ENCODE results near the gene TEAD2. TPM values are rescaled to one million over a fixed set of nuclear protein-coding genes. Genes with fewer than 3 reads are reported as not detected.

Gene TEAD2
- total RNA-seq, 4 donors from 2014 or later, result 1.3 to 17.6 (median 9.8) TPM

GRCh38 chr19:49295208-49295880, 66.9 kb downstream of the TEAD2 start:
- H3K4me3 ChIP-seq (ENCODE audit: low read depth, poor library complexity, severe bottlenecking), result no peak overlapping the region
- 91 to 92% methylated on average over 8 of the region's 8 CpGs for WGBS, 2 donors
- DNase-seq (ENCODE audit: low spot score in 2 of 2), result no peak
- intact Hi-C loops (cut with DNase I; ENCODE audit: low total_unique reads), result no loop called here
- no peak for TF ChIP-seq CTCF (IDR thresholded peaks at IDR 0.05)
- no peak for TF ChIP-seq POLR2A (IDR thresholded peaks at IDR 0.05)

- H3K4me3 ChIP-seq (ENCODE audit: low read depth, poor library complexity, severe bottlenecking), result no peak overlapping the region
- no peak for TF ChIP-seq POLR2A (IDR thresholded peaks at IDR 0.05)
- no peak for TF ChIP-seq CTCF (IDR thresholded peaks at IDR 0.05)
- intact Hi-C loops (cut with DNase I; ENCODE audit: low total_unique reads), result no loop called here
- 82 to 90% methylated on average over 6 of the region's 6 CpGs for WGBS, 2 donors
- no peak for DNase-seq (ENCODE audit: low spot score in 2 of 2)
Measured at GRCh38 chr19:49294401-49294800, 67.8 kb downstream of the TEAD2 start.

Small RNA genes lying within 50 kb of the gene (microRNA-seq; reads per million reads assigned to microRNA genes)
- 0 reads per million in 2 donors for gene MIR4324 (ENCODE audit: borderline number of aligned reads in 1 of 2, borderline replicate concordance in 2 of 2)

Other genes starting within 250 kb of the TEAD2 start
- 10 to 100 TPM; 53.9 to 62.5 (median 54.7) TPM for gene LIN7B, start 248.0 kb downstream of the TEAD2 start, total RNA-seq
- 10 to 100 TPM in 1 of 4 donors, 1 to 10 TPM in 3; 4.9 to 11.2 (median 8.9) TPM for gene C19orf73, start 243.3 kb downstream of the TEAD2 start, total RNA-seq
- 10 to 100 TPM; 52.3 to 78.1 (median 64.4) TPM for gene PPFIA3, start 242.9 kb downstream of the TEAD2 start, total RNA-seq
- 1 to 10 TPM; 1.1 to 4.0 (median 1.2) TPM for gene HRC, start 207.0 kb downstream of the TEAD2 start, total RNA-seq
- 10 to 100 TPM; 50.7 to 76.2 (median 70.3) TPM for gene TRPM4, start 204.6 kb downstream of the TEAD2 start, total RNA-seq
- 1 to 10 TPM in 1 of 4 donors, under 1 TPM in 2, not detected in 1; 0.55 to 1.2 (median 0.95) TPM for gene SLC6A16, start 37.2 kb downstream of the TEAD2 start, total RNA-seq
- gene CD37, start 27.0 kb downstream of the TEAD2 start, total RNA-seq, result 1 to 10 TPM; 2.6 to 8.5 (median 5.9) TPM
- 1 to 10 TPM in 1 of 4 donors, not detected in 3; 3.0 TPM for gene DKKL1, start 1.5 kb upstream of the TEAD2 start, total RNA-seq
- gene KASH5, start 25.8 kb upstream of the TEAD2 start, total RNA-seq, result not detected
- gene PTH2, start 61.0 kb upstream of the TEAD2 start, total RNA-seq, result not detected
- not detected for gene GFY, start 63.0 kb upstream of the TEAD2 start, total RNA-seq
- gene SLC17A7, start 79.1 kb upstream of the TEAD2 start, total RNA-seq, result 1 to 10 TPM in 2 of 4 donors, under 1 TPM in 2; 0.38 to 1.4 (median 0.97) TPM
- 100 to 1,000 TPM in 3 of 4 donors, 10 to 100 TPM in 1; 79.6 to 144 (median 118) TPM for gene PIH1D1, start 89.4 kb upstream of the TEAD2 start, total RNA-seq
- gene ALDH16A1, start 90.8 kb upstream of the TEAD2 start, total RNA-seq, result 10 to 100 TPM; 26.6 to 47.2 (median 42.6) TPM
- gene FLT3LG, start 111.8 kb upstream of the TEAD2 start, total RNA-seq, result 1 to 10 TPM; 2.8 to 6.0 (median 4.4) TPM
- gene RPL13A, start 125.2 kb upstream of the TEAD2 start, total RNA-seq, result 1,000 to 10,000 TPM; 3,727 to 4,286 (median 3,958) TPM
- 1,000 to 10,000 TPM; 4,267 to 5,958 (median 4,793) TPM for gene RPS11, start 134.0 kb upstream of the TEAD2 start, total RNA-seq
- gene FCGRT, start 150.2 kb upstream of the TEAD2 start, total RNA-seq, result 100 to 1,000 TPM; 130 to 198 (median 146) TPM
- gene RCN3, start 165.6 kb upstream of the TEAD2 start, total RNA-seq, result 10 to 100 TPM in 2 of 4 donors, 1 to 10 TPM in 2; 8.8 to 15.3 (median 10.9) TPM
- gene NOSIP, start 218.1 kb upstream of the TEAD2 start, total RNA-seq, result 10 to 100 TPM; 62.0 to 84.8 (median 66.8) TPM
- gene PRRG2, start 218.9 kb upstream of the TEAD2 start, total RNA-seq, result 10 to 100 TPM; 13.9 to 31.2 (median 18.6) TPM
- 10 to 100 TPM; 19.6 to 53.1 (median 24.5) TPM for gene PRR12, start 228.8 kb upstream of the TEAD2 start, total RNA-seq

Measured in lower leg skin (tissue), 4 donors.